Measurements from ENCODE around the gene SLC38A11.

Gene SLC38A11

GRCh38 chr2:164954954-164955701 lies at the start of gene SLC38A11:
SLC38A11 (minus strand) TSS chr2:164955525; CDS start chr2:164955247, 278 bp downstream.
- Histone ChIP-seq H3K4me1 (ENCODE audit: control insufficient read depth, insufficient read depth, low read length) (no peaks in the 10 kb centered on the region), H3K9me3 (ENCODE audit: control insufficient read depth, insufficient read depth, low read depth, low read length) (no peaks in the 10 kb centered on the region), H3K36me3 (ENCODE audit: control insufficient read depth in 2 of 2, insufficient read depth in 1 of 2, low read length in 2 of 2) (no peaks in the 10 kb centered on the region), H3K4me3 (ENCODE audit: low read depth, low read length) (peak within 1 kb of the TSS; percentile 30), H3K27ac (ENCODE audit: extremely low read depth, low read depth, low read length) (no peak within 1 kb of the TSS)
- ChIA-PET CTCF (interaction anchor here (0.7 to 0.8 kb wide), 2 partner anchors 15 to 52 kb away, joined by 3 read pairs; no protein-coding TSS in a partner anchor), POLR2A (no interaction called here)
- TF ChIP-seq ZNF76 (tag by site-specific recombination; IDR thresholded peaks at IDR 0.05; ENCODE audit: borderline replicate concordance, low read depth) (no peak), ZNF311 (tag by site-specific recombination; IDR thresholded peaks at IDR 0.05; ENCODE audit: borderline replicate concordance) (no peak), ZNF791 (tag by site-specific recombination; IDR thresholded peaks at IDR 0.05) (no peak), ZNF335 (tag by site-specific recombination; conservative IDR thresholded peaks at IDR 0.05) (peak; percentile 79), ZBTB17 (tag by site-specific recombination; IDR thresholded peaks at IDR 0.05) (0 out of 2 replicates have a peak, but pooled peaks have one; percentile 16), ZEB2 (tag by site-specific recombination; IDR thresholded peaks at IDR 0.05) (0 out of 2 replicates have a peak, but pooled peaks have one; percentile 30), ZNF621 (tag by site-specific recombination; IDR thresholded peaks at IDR 0.05) (no peak), ZNF239 (tag by site-specific recombination; IDR thresholded peaks at IDR 0.05) (no peak), ZNF561 (tag by site-specific recombination; IDR thresholded peaks at IDR 0.05; ENCODE audit: borderline replicate concordance) (no peak), OVOL3 (tag by site-specific recombination; IDR thresholded peaks at IDR 0.05) (no peak), ZXDB (tag by site-specific recombination; IDR thresholded peaks at IDR 0.05) (peak; percentile 31; the same call in 1 of the 2 replicates), ZNF560 (tag by site-specific recombination; IDR thresholded peaks at IDR 0.05; ENCODE audit: borderline replicate concordance) (no peak), ZNF341 (tag by site-specific recombination; IDR thresholded peaks at IDR 0.05; ENCODE audit: low read depth) (no peak), ZNF292 (tag by site-specific recombination; IDR thresholded peaks at IDR 0.05; ENCODE audit: borderline replicate concordance, low read depth) (no peak), IKZF3 (tag by site-specific recombination; IDR thresholded peaks at IDR 0.05) (no peak), EGR2 (tag by site-specific recombination; IDR thresholded peaks at IDR 0.05; ENCODE audit: low read depth) (0 out of 2 replicates have a peak, but pooled peaks have one; percentile 23), ZBTB6 (tag by site-specific recombination; IDR thresholded peaks at IDR 0.05) (no peak), HOXA7 (CRISPR knock-in tag; IDR thresholded peaks at IDR 0.05; ENCODE audit: borderline replicate concordance) (no peak), MZF1 (tag by site-specific recombination; IDR thresholded peaks at IDR 0.05; ENCODE audit: borderline replicate concordance) (no peak), ZNF223 (tag by site-specific recombination; IDR thresholded peaks at IDR 0.05) (no peak), ZBTB1 (tag by site-specific recombination; IDR thresholded peaks at IDR 0.05) (no peak), ZSCAN30 (tag by site-specific recombination; IDR thresholded peaks at IDR 0.05) (no peak), SCRT2 (tag by site-specific recombination; IDR thresholded peaks at IDR 0.05) (peak; percentile 83), FEZF1 (tag by site-specific recombination; IDR thresholded peaks at IDR 0.05) (no peak), YY1 (tag by site-specific recombination; IDR thresholded peaks at IDR 0.05) (no peak)

DNA sequence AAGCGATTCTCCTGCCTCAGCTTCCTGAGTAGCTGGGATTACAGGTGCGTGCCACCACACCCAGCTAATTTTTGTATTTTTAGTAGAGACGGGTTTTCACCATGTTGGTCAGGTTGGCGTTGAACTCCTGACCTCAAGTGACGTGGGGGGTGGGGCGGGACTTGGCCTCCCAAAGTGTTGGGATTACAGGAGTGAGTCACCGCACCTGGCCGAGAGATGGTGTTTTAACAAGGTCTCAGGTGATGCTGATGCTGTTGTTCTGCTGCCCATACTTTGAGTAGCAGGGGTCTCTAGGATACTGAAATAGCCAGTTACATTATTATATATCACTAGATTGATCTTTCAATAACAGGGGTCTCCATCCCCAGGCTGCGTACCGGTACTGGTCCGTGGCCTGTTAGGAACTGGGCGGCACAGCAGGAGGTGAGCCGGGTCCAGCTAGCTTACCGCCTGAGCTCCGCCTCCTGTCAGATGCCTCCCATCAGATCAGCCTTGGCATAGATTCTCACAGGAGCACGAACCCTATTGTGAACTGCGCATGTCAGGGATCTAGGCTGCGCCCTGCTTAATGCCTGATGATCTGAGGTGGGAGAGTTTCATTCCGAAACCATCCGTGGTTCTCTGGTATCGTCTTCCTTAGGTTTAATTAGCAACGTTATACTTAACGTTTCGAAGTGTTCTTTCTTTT lies 48.3 kb upstream of the SLC38A11 start:
- Histone ChIP-seq H3K9me3 (ENCODE audit: control insufficient read depth, insufficient read depth, low read depth, low read length) (no peaks in the 10 kb centered on the region), H3K27ac (ENCODE audit: extremely low read depth, low read depth, low read length) (no peak overlapping the region), H3K36me3 (ENCODE audit: control insufficient read depth in 2 of 2, insufficient read depth in 1 of 2, low read length in 2 of 2) (no peaks in the 10 kb centered on the region), H3K4me3 (ENCODE audit: low read depth, low read length) (no peak overlapping the region), H3K4me1 (ENCODE audit: control insufficient read depth, insufficient read depth, low read length) (no peaks in the 10 kb centered on the region)
- POLR2A ChIA-PET: no interaction called here
- CTCF ChIA-PET: interaction anchor here (0.6 to 1.0 kb wide), 2 partner anchors 13 to 201 kb away, joined by 3 read pairs; partner anchors contain the start of gene SCN3A
- no peak for TF ChIP-seq ZNF138 (tag by site-specific recombination; IDR thresholded peaks at IDR 0.05; ENCODE audit: borderline replicate concordance)
- TF ChIP-seq, protein P1, sequence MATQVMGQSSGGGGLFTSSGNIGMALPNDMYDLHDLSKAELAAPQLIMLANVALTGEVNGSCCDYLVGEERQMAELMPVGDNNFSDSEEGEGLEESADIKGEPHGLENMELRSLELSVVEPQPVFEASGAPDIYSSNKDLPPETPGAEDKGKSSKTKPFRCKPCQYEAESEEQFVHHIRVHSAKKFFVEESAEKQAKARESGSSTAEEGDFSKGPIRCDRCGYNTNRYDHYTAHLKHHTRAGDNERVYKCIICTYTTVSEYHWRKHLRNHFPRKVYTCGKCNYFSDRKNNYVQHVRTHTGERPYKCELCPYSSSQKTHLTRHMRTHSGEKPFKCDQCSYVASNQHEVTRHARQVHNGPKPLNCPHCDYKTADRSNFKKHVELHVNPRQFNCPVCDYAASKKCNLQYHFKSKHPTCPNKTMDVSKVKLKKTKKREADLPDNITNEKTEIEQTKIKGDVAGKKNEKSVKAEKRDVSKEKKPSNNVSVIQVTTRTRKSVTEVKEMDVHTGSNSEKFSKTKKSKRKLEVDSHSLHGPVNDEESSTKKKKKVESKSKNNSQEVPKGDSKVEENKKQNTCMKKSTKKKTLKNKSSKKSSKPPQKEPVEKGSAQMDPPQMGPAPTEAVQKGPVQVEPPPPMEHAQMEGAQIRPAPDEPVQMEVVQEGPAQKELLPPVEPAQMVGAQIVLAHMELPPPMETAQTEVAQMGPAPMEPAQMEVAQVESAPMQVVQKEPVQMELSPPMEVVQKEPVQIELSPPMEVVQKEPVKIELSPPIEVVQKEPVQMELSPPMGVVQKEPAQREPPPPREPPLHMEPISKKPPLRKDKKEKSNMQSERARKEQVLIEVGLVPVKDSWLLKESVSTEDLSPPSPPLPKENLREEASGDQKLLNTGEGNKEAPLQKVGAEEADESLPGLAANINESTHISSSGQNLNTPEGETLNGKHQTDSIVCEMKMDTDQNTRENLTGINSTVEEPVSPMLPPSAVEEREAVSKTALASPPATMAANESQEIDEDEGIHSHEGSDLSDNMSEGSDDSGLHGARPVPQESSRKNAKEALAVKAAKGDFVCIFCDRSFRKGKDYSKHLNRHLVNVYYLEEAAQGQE (tag by site-specific recombination; IDR thresholded peaks at IDR 0.05): no peak
